Stimulated activated CD4-positive, alpha-beta T cell treated with anti-CD3 and anti-CD28 coated beads, Interleukin-1b, Interleukin-23, amount 100 ng/mL, for 1 hour (primary cell): ENCODE measurements around the gene BEST1.
"Not testable (repeated sequence)": the region's sequence is repeated elsewhere in the genome, so short reads cannot be mapped to it uniquely, and the experiment has no call there.

ENCODE experiments used
- DNase-seq, 2 donors: peaks; one replicate each; pipeline ENCODE4 v3.0.0-alpha.2; 2020; ENCODE audit warnings: low read depth in 2 of 2

BEST1 gene

GRCh38 chr11:61978703-61979661 lies 28.8 kb downstream of the BEST1 start:
- DNase-seq, result no peak

GRCh38 chr11:61980783-61981541 lies 30.8 kb downstream of the BEST1 start:
- DNase-seq, result no peak

- DNase-seq, result no peak
Measured at GRCh38 chr11:61983419-61983818, 33.3 kb downstream of the BEST1 start.

GRCh38 chr11:61985869-61986268 lies 35.7 kb downstream of the BEST1 start:
- no peak for DNase-seq

GRCh38 chr11:61994981-61995380 lies 44.8 kb downstream of the BEST1 start:
- no peak for DNase-seq

- no peak for DNase-seq
Measured at GRCh38 chr11:61996933-61997332, 46.8 kb downstream of the BEST1 start.

- no peak for DNase-seq
Measured at GRCh38 chr11:61999141-61999975, 49.2 kb downstream of the BEST1 start.

- no peak for DNase-seq
Measured at GRCh38 chr11:62000539-62001446, 50.6 kb downstream of the BEST1 start.

GRCh38 chr11:62001450-62002191 lies 51.5 kb downstream of the BEST1 start:
- no peak for DNase-seq

GRCh38 chr11:62002283-62002682 lies 52.1 kb downstream of the BEST1 start:
- DNase-seq, result not testable (repeated sequence)

- no peak for DNase-seq
Measured at GRCh38 chr11:62004473-62004872, 54.3 kb downstream of the BEST1 start.

- DNase-seq, result no peak
Measured at GRCh38 chr11:62008193-62008592, 58.0 kb downstream of the BEST1 start.

GRCh38 chr11:62010935-62011528 lies 60.9 kb downstream of the BEST1 start:
- DNase-seq, result no peak

GRCh38 chr11:62011881-62012280 lies 61.7 kb downstream of the BEST1 start:
- no peak for DNase-seq

- no peak for DNase-seq
Measured at GRCh38 chr11:62012451-62012831, 62.3 kb downstream of the BEST1 start.

GRCh38 chr11:62012832-62013461 lies 62.8 kb downstream of the BEST1 start:
- DNase-seq, result no peak
